HG02588 (cell line): Measurements from ENCODE around the gene GLOD4.
"Not testable (repeated sequence)": the region's sequence is repeated elsewhere in the genome, so short reads cannot be mapped to it uniquely, and the experiment has no call there.

Experiments
- ATAC-seq: cut with Tn5 transposase; IDR thresholded peaks from one replicate; pipeline ENCODE4 v1.9.1; 2021; ENCODE audit warnings: mild to moderate bottlenecking, moderate library complexity; ENCODE audit not compliant: unreplicated experiment

The GLOD4 gene

DNA sequence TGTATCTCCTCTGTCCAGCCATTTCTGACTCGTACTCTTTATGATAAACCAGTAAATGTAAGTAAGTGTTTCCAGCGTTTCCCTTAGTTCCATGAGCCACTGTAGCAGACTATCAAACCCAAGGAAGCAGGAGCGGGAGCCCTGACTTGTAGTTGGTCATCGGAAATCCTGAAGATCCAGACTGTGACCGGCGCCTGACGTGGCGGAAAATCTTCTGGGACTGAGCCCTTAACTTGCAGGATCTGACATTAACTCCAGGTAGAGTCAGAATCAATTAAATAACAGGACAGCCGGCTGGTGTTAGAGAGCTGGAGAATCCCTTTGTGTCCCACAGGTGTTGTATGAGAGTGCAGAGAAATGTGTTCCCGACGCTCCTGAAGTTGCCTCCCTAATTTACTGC lies 4.0 kb downstream of the GLOD4 start:
- ATAC-seq = no peak

DNA sequence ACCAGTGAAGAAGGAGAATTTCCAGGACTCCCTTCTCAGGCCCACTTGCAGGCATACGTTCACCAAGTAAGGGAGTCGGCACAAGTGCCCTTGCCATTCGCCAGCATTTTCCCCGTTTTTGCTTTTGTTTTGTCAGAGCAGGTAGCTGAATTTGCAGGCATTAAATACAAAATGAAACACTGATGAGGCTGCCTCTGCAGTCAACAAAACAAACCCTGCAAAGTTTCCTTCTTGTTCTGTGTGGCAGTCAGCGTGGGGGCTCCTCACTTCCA lies 7.8 kb downstream of the GLOD4 start:
- ATAC-seq = no peak

DNA sequence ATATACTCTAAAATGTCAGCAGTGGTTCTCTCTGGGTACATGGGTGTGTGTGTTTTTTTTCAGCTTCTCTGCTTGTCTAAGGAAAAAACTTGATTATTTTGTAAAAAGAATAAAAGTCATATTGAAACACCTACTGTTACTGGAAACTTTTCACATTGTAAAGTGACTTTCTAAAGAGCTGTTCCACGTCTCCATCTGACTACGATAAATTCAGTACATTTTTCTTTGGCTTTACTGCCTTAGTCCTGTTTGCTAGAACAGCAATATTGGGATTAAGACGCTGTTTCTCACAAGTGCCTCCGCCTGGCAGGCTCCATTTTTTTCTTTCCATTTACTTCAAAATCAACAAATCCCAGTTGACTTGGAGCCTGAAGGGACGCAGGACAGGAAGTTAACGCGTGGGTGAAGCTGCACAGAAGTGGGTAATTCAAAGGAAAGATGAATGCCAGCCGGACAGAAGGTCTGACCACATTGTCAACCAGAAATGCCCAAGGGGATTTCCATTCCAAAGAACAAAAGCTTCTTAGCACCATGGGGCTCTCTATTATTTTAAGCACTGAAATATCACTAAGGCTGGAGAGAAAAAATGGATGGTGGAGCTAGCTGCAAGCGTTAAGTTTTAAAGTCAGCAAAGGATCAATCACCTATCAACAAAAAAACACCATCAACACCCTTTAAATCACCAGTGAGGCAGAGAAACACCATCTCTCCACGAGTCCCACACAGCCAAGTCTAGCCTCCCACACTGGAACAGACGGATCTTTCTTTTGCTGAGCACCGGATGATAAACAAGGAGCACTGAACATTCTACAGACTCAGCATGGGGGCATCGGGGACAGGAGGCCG lies 8.4 kb downstream of the GLOD4 start:
- ATAC-seq = no peak

DNA sequence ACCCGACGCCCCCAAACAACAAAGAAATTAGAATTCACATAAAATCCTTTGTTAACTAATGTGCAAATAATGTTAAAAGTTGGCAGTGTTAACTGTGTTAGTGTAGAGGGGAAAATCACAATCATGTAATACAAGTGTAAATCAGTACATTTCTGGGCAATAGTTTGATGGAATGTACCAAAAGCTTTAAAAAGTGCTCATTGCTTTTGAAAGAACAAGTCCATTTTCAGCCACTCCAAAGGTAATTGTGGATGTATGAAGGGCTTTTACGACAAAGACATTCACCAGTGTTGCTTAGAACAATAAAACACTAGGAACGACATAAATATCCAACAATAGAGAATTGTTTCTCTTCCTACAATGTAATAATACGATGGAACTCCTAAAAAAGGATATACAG lies 9.1 kb downstream of the GLOD4 start:
- no peak for ATAC-seq

DNA sequence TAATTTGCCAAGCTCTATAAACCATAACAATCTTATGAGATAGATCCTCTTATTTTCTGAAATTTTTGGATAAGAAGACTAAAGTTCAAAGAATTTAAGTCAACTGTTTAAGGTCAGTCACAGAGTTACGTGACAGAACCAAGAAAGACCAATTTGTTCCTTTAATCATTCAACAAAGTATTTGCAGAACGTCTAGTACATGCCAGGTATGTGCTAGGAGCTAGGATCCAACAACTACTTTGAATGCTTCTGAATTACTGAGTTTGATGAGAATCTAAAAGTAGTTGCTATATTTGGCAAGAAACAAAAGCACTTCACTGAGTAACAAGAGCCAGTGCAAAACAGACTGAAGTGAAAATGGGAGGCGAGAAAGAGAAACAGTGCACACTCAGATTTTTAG lies 15.0 kb downstream of the GLOD4 start:
- no peak for ATAC-seq

DNA sequence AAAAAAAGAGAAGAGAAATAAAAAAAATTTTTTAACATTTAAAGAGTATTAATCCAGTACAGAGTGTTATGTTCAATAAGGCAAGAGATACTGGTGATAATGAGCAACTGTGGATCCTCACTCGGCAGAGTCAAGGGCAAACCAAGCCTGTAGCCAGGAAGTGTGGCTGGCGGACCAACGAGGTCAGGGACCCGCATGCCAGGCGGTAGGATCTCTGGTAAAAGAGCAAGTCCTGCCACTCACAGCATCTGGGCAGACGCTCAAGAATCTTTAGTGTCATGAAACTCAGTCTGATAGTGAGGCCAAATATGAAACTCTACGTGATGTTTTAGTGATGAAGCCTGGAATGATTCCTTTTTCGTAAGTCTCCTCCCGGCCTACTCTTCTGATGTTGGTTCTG lies 21.7 kb downstream of the GLOD4 start:
- ATAC-seq = no peak

DNA sequence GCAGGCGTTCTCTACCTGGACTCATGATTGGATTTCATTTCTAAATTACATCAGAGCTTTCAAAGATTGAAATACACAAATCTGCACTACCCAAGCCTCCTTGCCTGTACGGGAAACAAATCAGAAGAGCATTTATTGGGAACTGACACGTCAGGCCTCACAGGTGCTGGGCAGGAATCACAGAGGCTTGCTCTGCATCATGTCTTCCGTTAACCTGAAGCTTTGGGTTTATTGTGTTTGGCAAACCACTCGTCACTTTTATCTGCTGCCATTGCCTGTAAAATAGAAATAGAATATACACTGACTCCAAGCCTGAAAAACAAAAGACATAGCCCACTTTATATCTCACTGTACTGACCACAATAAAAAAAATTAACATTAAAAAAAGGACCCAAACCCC lies 22.1 kb downstream of the GLOD4 start:
- ATAC-seq = no peak

DNA sequence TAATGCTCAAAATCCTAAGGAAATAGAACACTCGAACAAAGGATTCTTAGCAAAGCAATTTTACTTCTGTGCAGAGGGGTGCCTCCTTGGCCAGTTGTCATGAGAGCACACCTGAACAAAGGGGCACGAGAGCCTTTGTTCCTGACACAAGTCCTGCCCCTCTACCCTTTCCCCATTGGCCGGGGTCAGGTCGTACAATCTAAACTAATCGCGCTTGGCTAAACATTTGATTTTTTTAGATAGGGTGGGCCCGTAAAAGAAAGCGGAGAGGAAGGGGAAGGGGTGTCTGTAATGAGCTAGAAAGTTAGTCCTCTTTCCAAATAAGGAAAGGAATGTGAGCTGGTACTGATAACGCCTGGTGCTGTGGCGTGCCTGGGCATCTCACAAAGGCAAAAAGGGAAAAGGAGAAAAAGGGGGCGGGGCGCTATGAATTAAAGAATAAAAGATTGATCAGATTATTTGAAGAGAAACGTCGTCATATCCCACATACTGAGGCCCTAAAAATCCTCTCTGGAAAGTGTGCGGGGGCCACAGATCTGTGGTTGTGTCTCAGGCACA lies 26.0 kb downstream of the GLOD4 start:
- not testable (repeated sequence) for ATAC-seq

DNA sequence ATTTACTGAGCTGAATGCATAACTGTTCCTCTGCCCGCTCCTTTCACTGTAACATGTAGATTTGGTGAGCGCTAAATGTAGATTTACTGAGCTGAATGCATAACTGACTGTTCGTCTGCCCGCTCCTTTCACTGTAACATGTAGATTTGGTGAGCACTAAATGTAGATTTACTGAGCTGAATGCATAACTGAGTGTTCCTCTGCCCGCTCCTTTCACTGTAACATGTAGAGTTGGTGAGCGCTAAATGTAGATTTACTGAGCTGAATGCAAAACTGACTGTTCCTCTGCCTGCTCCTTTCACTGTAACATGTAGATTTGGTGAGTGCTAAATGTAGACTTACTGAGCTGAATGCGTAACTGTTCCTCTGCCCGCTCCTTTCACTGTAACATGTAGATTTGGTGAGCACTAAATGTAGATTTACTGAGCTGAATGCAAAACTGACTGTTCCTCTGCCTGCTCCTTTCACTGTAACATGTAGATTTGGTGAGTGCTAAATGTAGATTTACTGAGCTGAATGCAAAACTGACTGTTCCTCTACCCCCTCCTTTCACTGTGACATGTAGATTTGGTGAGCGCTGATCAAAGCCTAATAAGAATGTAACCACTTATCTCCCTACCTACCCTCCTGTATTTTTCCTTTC lies 26.6 kb downstream of the GLOD4 start:
- ATAC-seq = not testable (repeated sequence)

DNA sequence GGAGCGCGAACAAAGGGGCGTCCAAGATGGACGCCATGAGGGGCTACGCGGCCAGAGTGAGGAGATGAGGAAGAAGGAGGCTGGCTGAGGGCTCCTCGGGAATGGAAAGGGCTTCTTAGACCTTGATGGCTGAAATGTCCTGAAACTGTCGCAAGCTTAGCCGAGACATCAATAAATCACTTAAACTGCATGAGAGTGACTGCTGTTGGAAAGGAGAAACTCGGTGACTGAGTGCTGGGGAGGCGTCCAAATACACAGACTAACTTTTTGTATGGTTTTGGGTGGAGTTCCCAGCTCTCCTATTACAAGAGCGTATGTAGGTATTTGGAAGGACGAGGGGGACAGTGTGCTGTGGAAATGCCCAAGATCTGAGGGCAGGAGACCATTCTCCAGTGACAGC lies 28.7 kb downstream of the GLOD4 start:
- ATAC-seq = no peak

DNA sequence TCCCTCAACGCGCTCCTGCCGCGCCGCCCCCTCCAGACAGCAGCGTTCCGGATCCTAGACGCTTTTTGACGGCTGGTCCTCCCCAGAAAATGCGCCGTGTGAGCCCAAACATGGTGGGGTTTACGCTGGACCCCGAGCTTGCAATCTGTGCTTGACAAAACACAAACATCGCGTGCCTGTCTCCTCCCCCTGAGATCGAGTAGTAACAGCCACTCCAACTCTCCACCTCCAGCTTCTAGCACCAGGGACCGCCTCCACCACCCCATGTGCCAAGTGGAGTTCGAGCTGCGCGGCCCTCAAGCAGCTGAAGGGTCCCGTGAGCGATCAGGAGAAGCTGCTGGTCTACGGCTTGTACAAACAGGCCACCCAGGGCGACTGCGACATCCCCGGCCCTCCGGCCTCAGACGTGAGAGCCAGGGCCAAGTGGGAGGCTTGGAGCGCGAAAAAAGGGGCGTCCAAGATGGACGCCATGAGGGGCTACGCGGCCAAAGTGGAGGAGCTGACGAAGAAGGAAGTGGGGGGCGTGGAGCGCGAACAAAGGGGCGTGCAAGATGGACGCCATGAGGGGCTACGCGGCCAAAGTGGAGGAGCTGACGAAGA lies 29.4 kb downstream of the GLOD4 start:
- ATAC-seq = no peak

DNA sequence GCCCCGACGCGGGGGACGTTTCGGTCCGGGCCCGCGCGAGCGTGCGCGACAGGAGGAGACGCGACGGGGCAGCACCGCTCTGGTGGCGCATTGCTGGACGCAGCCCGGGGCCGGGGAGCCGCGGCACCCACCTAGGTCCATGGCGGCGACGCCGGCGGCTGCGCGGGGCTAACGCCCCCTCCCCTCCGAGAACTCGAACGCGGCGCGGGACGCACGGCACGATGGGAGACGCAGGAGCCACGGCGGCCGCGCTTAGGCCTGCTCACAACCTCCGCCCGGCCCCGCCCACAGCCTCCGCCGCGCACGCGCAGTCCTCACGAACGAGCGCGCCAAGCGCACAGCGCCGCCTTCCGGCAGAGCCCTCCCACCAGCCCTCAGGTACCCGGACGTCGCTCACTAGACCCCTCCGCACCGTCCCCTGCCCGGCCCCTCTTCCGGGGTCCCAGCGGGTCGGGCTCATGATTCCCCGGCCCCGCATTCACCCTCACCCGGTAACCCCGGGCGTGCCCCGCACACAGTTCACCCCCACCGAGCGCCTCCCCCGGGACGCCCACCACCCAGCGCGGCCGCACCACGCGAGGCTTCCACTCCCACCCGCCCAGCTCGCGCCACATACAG lies 30.0 kb downstream of the GLOD4 start, which contains the start of gene GEMIN4:
Gene GEMIN4, minus strand, starts transcription at position 263 of the 618 bp plus-strand sequence. Its CDS starts 122 bp downstream, at position 141.
- ATAC-seq = peak; percentile 76

DNA sequence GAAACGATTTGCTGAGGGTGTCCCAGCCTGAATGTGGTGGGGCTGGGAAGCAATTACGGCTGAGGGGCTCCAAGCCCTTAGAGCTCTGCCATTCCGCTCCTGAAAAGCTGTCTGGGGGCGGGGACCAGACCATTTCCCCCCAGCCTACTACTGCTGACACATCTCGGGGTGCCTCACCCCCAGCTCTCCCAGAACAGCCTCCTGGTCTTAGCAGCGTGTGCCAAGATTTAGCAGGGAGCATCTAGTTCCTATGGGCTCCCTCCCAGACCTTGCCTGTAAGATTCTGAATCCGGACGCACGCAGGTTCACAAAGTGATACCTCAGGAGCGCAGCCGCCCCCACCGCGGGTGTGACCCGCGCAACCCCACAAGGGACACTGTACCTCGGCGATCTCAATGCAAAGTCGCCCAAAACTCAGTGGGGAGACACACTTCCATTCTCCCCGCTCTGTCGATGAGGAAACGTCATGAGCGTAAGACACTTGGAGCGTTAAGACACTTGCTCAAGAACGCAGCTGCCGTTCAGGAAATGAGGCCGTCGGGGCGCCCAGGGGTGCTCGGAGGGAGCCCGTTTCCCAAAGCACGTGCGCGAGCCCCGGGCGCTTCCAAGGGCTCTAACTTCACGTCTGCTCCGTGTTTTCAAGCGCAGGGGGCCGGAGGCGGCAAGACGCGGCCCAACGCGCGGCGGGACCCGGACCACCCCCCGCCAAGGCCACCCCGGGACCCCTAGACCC lies 30.6 kb downstream of the GLOD4 start:
- peak; percentile 31 for ATAC-seq

DNA sequence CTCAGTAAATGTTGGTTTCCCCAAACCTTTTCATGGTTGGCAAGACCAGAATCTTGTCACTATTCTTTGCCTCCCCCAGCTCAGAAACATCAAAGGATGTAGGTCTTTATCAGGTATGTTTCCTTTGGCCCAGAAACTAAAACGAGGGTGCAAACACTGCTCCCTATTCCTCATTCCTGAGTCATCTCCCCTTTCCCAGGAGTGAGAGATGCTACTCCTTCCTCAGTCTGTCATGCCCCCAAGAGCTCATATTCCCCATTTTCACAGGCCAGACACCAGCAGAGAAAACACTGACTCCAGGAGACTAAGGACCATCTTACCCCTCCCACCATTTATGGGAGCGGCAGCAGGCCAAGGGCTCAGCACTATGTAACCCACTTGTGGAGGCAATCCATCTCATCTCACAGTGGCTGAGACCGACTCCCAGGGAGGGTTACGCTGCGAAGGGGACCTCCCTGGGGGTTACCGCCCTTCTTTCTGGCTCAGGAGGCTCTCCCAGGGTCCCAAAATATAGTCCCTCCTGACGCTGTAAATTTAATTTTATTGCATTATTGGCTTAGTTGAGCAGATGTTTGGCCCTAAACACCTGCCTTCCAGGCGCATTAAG lies 31.5 kb downstream of the GLOD4 start:
- ATAC-seq = no peak

DNA sequence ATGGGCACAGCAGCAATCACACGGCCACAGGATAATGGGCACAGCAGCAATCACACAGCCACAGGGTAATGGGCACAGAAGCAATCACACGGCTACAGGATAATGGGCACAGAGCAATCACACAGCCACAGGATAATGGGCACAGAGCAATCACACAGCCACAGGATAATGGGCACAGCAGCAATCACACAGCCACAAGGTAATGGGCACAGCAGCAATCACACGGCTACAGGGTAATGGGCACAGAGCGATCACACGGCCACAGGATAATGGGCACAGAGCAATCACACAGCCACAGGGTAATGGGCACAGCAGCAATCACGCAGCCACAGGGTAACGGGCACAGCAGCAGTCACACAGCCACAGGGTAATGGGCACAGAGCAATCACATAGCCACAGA lies 32.7 kb downstream of the GLOD4 start:
- not testable (repeated sequence) for ATAC-seq

DNA sequence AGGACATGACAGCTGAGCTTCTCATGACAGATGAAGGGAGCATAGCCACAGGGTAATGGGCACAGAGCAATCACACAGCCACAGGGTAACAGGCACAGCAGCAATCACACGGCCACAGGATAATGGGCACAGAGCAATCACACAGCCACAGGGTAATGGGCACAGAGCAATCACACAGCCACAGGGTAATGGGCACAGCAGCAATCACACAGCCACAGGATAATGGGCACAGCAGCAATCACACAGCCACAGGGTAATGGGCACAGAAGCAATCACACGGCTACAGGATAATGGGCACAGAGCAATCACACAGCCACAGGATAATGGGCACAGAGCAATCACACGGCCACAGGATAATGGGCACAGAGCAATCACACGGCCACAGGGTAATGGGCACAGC lies 33.5 kb downstream of the GLOD4 start:
- not testable (repeated sequence) for ATAC-seq

DNA sequence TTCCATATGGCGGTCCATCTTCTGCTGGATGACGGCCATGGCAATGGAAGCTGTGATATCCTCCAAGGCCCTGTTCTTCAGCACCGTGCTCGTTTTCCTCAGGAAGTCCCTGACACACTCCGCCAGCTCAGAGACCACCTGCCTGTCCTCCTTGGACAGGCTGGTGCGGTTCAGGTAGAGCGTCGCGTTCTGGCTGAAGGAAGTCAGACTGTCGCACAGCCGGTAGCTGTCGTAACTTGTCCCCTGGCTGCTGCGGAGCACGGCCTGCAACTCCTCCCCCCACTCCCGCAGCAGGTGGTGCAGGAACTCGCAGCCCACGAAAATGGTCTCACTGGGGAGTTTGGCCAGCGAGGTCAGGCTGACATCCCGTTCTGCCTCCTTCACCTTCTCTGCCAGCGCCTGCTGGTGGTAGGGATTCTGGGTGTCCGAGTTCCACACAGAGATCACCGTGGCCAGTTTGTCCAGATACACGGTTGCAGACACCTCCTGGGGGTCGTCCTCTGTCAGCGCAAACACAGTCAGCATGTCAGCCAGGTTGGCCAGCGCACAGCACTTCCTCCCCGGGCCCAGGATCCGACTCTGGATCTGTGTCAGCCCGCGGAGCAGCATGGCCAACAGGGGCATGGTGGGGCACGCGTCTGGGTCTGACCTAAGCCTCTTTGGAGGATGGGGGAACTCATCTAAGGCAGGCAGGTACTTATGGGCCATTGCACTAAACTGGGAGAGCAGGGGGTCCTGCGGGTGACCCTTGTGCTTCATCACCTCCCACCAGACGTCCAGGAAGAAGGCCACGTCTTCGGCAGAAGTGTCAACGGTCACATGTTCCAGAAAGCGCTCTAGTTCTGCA lies 35.1 kb downstream of the GLOD4 start:
- no peak for ATAC-seq

DNA sequence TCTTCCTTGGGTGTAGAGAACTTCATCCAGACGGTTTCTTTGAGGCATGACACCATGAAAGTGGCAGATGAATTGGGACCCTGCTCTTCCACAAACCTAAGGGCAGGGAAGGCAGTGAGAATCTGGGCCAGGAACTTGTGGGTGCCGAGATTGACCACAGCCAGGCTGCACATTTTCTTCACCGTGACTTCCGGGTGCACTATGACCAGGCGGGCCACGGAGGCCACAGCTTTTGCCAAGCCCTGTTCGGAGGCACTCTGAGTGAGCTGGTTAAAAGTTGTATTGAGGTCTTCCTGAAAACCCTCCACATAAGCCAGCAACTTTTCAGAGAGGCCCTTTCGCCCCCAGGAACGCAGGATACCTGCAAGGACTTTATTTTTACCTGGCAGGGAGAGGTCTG lies 35.9 kb downstream of the GLOD4 start:
- ATAC-seq = no peak

DNA sequence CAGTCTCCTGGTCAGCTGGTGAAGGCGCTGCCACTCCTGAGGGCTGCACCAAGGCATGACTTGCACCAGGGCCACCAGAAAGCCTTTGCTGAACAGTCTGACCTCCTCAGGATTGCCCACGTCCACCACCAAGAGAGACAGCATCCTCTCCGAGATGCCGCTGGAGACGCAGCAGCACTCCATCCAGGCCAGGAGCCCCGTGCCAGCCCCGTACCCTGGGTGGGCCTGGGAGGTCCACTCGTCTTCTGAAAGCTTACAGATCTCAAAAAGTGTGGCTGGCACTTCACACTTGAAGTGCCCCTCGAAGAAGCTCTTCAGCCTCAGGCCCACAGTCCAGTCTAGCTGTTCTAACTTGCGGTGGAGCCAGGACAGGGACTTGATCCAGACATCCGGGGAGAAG lies 36.7 kb downstream of the GLOD4 start:
- ATAC-seq = no peak
